ENCODE measurements around the gene CRCP.

CRCP gene

GRCh38 chr7:66186991-66187390 lies 72.3 kb downstream of the CRCP start:
- Histone ChIP-seq H3K4me3 (ENCODE audit: low read depth in 1 of 2, low read length in 1 of 2) (no peak overlapping the region), H3K27ac (no peak overlapping the region), H3K27me3 (no peaks in the 10 kb centered on the region), H3K36me3 (no peaks in the 10 kb centered on the region), H3K4me1 (ENCODE audit: control insufficient read depth in 1 of 2, insufficient read depth in 1 of 2, low read depth in 1 of 2, low read length in 1 of 2) (peaks cover 9 to 10% of the 10 kb centered on the region in 2 experiments), H3K9me3 (no peaks in the 10 kb centered on the region)
- TF ChIP-seq CTCF (IDR thresholded peaks at IDR 0.05) = no peak

GRCh38 chr7:66187905-66188304 lies 73.3 kb downstream of the CRCP start:
- no peak overlapping the region for H3K4me3 ChIP-seq (ENCODE audit: low read depth in 1 of 2, low read length in 1 of 2)
- H3K9me3 ChIP-seq = no peaks in the 10 kb centered on the region
- H3K27me3 ChIP-seq = no peaks in the 10 kb centered on the region
- peaks cover 7% of the 10 kb centered on the region in 2 experiments for H3K4me1 ChIP-seq (ENCODE audit: control insufficient read depth in 1 of 2, insufficient read depth in 1 of 2, low read depth in 1 of 2, low read length in 1 of 2)
- TF ChIP-seq CTCF (IDR thresholded peaks at IDR 0.05) = no peak
- no peak overlapping the region for H3K27ac ChIP-seq
- H3K36me3 ChIP-seq = no peaks in the 10 kb centered on the region

- H3K9me3 ChIP-seq = no peaks in the 10 kb centered on the region
- no peaks in the 10 kb centered on the region for H3K36me3 ChIP-seq
- no peaks in the 10 kb centered on the region for H3K27me3 ChIP-seq
- H3K4me1 ChIP-seq (ENCODE audit: control insufficient read depth in 1 of 2, insufficient read depth in 1 of 2, low read depth in 1 of 2, low read length in 1 of 2) = no peaks in the 10 kb centered on the region
- H3K27ac ChIP-seq = no peak overlapping the region
- no peak overlapping the region for H3K4me3 ChIP-seq (ENCODE audit: low read depth in 1 of 2, low read length in 1 of 2)
- no peak for TF ChIP-seq CTCF (IDR thresholded peaks at IDR 0.05)
Measured at GRCh38 chr7:66188645-66189044, 74.0 kb downstream of the CRCP start.

GRCh38 chr7:66189695-66190503 lies 75.3 kb downstream of the CRCP start:
- H3K27ac ChIP-seq = no peak overlapping the region
- H3K27me3 ChIP-seq = no peaks in the 10 kb centered on the region
- no peaks in the 10 kb centered on the region for H3K9me3 ChIP-seq
- no peak overlapping the region for H3K4me3 ChIP-seq (ENCODE audit: low read depth in 1 of 2, low read length in 1 of 2)
- no peaks in the 10 kb centered on the region for H3K4me1 ChIP-seq (ENCODE audit: control insufficient read depth in 1 of 2, insufficient read depth in 1 of 2, low read depth in 1 of 2, low read length in 1 of 2)
- no peak for TF ChIP-seq CTCF (IDR thresholded peaks at IDR 0.05)
- no peaks in the 10 kb centered on the region for H3K36me3 ChIP-seq

GRCh38 chr7:66190504-66190857 lies 75.8 kb downstream of the CRCP start:
- Histone ChIP-seq H3K4me1 (ENCODE audit: control insufficient read depth in 1 of 2, insufficient read depth in 1 of 2, low read depth in 1 of 2, low read length in 1 of 2) (no peaks in the 10 kb centered on the region), H3K27ac (no peak overlapping the region), H3K27me3 (no peaks in the 10 kb centered on the region), H3K9me3 (no peaks in the 10 kb centered on the region), H3K36me3 (no peaks in the 10 kb centered on the region), H3K4me3 (ENCODE audit: low read depth in 1 of 2, low read length in 1 of 2) (no peak overlapping the region)
- no peak for TF ChIP-seq CTCF (IDR thresholded peaks at IDR 0.05)
